ENCODE measurements around the gene PRKAR2A. TPM values are rescaled to one million over a fixed set of nuclear protein-coding genes. Genes with fewer than 3 reads are reported as not detected.

The PRKAR2A gene
- 46.3 TPM for total RNA-seq

DNA sequence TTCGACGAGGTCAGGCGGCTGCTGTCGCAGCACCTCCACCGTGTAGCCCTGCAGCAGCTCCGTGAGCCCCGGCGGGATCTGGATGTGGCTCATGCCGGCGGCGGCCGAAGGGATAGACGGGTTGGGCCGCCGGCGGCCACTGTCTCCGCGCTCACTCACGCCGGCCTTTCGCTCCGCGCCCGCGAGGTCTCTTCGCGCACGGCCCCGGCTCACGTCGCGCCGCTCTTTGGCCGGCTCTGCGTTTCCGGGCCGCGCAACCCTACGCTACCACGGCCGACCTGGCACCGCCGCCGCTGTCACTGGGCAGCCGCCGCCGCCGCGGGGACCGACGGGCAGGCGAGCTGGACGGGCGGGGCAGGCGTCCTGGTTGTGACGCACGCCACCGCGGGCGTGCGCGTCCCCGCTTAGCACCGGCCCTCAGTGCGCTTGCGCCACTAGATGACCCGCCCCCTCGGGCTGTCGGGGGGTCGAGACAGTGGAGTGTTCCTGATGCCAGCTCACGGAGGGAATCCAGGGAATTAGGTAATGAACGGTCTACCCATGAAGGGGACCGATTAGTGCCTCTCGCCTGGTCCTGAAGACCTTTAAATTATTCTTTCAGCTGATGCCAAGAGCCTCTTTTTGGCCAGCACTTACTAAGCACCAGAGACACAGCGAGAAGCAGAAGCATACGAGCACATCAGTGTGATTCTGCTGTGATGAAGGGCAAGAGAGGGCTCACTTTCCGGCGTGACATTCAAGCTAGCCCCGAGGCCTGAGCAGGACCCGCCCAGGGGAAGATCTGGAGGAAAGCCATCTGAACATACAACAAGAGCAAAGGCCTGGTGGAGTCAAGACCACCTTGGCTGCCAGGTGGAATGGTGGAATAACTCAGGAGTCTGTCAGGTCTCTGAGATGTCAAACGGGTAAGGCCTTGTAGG lies at the start of gene PRKAR2A:
PRKAR2A (minus strand) TSS at position 371 of the 920 bp plus-strand sequence; CDS start at position 93, 278 bp downstream.
- ATAC-seq: peak; percentile 95

DNA sequence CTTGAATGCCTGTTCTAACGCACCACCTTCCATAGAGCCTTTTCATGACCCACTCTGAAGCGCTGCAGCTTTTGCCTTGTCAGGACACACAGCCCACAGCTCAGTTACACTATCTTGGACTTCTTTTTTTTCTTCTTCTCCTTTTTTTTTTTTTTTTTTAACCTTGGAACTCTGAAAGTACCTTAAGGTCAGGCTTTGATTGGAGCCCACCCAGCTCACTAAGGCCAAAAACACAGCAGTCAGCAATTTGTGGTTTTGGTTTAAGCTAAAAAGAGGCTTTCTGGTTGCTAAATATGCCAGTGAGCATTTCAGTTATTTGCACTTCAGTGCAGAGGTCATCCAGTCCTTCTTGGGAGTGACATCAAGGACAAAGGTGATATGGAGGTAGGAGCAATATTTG lies 49.3 kb upstream of the PRKAR2A start:
- ATAC-seq: no peak

DNA sequence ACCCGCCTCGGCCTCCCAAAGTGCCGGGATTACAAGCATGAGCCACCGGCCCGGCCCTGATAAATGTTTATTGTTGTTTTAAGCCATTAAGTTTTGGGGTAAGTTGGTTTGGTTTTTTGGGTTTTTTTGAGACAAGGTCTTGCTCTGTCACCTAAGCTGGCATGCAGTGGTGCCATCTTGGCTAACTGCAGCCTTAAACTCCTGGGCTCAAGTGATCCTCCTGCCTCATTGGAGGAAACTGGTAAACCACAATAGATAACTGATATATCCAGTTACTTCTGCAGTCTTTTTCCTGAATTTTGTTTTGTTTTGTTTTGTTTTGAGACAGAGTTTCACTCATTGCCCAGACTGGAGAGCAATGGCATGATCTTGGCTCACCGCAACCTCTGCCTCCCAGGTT lies 46.8 kb upstream of the PRKAR2A start:
- ATAC-seq: no peak

DNA sequence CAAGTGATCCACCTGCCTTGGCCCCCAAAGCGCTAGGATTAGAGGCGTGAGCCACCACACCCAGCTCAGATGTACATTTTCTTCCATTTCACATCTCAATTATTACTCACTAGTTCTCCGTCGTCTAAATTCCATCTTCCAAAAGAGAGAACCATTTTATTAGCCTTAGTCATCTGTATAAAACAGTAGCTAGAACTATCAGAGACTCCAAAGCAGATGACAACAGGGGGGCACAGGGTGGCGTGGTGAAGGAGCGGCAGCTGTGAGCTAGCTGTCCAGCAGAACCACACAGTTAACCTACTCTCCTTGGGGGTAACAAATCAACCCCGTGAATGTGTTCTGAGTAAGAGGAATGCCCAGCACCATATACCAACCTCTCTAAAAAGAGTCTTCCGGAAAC lies 43.9 kb upstream of the PRKAR2A start:
- ATAC-seq: no peak

DNA sequence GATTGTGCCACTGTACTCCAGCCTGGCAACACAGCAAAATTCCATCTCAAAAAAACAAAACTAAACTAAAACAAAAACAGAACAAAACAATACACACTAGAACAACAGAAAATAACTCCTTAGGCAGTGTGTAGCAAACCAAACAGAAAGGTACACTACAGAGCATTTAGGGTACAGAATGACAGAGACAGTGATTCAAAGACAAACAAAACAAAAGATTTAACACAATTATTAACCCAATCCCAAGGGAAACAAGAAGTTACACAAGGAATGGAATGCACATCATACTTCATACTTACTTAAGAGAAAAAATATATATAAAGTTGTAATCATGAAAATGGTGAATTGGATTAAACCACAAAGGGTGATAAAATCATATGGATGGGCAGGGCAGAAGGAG lies 38.1 kb upstream of the PRKAR2A start:
- ATAC-seq: no peak

DNA sequence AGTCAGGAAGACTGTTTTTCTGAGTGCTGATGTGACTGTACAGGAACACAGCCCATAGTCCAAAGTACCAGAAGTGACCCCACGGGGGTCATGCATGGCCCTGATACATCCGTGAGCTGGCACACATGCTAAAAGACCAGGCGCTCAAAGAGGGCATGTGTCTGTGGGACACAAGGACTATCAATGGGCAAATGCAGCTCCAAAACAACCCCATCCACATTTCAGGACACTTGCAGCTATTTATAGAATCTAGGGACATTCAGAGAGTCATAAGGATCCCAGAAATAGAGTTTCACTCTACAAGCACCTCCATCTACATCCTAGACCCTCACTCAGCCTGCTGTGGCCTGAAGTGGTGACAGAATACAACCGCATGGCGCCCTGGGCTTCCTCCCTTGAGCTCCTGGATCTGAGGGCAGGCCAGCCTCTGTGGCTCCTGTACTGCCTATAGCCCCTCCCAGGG lies 34.0 kb upstream of the PRKAR2A start:
- ATAC-seq: no peak

DNA sequence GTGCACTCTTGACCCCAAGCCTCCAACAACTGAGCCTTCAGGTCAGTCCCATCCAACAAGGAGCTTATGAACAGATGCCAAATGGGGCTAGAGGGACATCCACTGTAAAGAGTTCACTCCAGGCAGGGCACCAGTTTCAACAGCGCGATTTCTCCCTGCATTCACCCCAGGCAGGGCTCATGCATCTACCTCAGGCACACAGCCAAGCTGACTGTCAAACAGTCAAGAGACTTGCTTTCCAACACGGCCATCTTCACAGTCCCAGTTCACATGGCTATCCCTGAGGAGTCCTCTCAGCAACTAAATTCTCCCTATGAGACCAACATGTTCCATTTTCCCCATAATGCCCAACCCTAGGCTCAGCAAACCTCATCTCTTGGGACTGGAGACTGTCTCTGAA lies 33.3 kb upstream of the PRKAR2A start:
- ATAC-seq: no peak

DNA sequence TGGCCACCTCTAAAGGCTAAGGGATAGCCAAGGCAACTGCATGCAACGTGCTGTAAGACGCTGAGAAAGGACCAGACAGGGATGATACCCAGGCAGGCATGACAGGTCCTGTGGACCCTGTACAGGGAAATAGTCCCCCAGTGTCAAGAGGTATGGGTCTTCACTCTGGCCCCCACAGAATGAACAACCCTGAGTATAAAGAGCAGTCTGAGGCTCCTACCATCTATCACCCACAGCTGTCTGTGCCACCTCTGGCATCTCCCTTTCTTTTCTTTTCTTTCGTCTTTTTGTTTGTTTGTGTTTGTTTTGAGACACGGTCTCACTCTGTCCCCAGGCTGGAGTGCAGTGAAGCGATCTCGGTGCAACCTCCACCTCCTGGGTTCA lies 32.3 kb upstream of the PRKAR2A start:
- ATAC-seq: no peak

DNA sequence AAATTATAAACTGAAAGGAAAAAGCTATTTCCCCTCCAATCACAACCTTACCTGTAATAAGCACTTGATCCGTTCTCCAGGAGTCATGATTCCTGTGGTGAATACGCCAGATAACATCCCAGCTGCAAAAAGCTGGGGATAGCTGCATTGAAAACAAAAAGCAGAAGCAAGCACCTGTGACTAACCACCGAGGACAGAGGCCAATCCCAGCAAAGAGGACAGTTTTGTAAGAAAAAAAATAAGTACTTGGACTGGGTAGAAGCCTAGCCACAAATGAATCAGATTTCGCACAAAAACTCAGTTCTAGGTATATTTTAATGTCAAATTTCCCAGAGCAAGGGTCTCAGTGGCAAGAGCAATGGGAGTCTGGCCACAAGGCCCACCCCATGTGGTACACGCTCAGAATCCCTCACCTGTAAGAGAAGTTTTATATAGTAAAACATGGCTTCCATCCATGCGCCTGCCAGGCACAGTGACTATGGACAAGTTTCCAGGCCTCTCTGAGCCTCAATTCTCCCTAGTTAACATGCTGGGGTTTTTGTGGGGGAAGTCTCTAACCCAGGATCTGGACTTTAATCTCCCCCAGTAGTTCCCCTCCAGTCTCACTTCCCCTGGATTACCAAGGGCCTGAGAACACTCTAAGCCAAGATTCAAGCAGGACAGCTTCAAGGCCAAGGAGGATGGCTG lies 31.8 kb upstream of the PRKAR2A start:
- no peak for ATAC-seq

DNA sequence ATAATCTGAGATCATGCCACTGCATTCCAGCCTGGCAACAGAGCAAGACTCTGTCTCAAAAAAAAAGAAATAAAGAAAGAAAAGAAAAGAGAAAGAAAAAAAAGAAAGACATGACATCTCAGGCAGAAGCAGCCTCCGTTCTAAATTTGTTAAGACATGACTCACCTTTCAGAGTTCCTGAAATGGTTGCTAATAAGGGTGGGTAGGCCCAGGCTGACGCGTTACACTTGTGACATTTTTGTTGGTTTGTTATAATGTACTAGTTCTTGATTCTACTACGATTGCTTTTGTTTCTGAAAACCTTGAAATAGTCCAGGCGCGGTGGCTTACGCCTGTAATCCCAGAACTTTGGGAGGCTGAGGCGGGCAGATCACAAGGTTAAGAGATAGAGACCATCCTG lies 30.0 kb upstream of the PRKAR2A start:
- ATAC-seq: no peak

DNA sequence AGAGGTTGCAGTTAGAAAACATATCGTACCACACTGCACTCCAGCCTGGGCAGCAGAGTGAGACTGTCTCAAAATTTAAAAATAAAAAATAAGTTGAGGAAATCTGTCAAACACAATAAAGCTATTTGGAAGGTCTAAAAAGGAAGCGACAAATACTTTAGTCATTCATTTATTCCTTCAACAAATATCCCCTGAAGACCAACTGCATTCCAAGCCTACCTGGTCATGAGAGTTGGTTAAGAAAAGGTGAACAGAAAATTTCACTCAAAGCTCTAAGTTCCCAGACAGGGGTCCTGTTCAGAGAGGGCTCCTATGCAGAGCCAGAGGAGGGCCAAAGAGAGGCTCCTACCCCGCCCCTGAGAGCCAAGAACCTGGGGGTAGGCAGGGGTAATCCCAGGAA lies 15.4 kb upstream of the PRKAR2A start:
- ATAC-seq: no peak

DNA sequence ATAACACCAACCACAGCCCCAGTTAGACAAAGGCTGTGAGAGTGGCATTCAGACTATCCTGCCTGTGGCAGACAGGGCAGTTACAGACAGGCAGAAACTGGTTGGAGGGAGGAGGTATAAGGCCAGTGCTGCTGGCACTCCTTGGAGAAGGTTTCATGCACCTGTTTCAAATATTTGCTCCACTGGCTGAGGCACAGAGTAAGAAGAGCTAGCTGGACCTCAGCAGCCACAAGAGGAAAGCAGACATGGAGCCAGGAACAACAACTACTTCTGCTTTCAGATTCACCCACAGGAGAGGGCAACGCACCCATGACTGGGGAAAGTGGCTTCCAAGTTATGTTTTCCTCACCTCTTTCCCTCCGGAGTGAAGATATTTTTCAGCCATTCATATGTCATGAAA lies 11.5 kb upstream of the PRKAR2A start:
- no peak for ATAC-seq

DNA sequence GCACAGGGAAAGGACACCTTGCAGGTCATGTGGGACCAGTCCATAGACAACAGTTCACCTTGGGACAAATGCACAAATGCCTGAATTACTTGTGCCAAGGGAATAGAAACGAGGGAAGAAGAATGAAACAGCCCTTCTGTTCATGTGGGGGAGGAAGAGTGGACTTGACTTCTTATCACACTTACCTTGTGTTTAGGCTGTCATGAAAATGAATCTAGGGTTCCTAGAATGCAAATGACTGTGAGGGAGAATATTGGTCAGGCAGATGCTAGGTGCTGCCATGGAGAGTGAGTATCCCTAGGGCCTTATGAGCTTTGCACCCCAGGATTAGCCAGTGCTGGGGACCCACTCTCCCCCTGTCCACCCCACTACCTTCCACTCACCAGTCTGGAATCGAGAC lies 11.0 kb upstream of the PRKAR2A start:
- no peak for ATAC-seq

DNA sequence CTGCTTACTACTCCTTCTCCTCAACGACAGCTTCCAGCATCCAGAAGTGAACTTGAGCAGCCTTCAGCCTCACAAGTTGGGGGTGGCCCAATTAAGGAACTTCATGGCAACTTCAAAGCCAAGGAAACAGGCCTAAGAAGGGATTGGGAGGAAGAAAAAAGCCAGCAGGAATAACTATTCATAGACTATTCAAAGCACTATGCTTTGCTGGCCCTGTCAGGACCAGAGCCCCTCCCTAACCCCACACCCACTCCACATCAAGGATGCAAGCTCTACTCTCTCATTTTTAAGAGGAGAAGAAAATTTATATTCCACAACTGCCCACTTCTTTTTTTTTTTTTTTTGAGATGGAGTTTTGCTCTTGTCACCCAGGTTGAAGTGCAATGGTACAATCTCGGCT lies 10.0 kb upstream of the PRKAR2A start:
- ATAC-seq: no peak

DNA sequence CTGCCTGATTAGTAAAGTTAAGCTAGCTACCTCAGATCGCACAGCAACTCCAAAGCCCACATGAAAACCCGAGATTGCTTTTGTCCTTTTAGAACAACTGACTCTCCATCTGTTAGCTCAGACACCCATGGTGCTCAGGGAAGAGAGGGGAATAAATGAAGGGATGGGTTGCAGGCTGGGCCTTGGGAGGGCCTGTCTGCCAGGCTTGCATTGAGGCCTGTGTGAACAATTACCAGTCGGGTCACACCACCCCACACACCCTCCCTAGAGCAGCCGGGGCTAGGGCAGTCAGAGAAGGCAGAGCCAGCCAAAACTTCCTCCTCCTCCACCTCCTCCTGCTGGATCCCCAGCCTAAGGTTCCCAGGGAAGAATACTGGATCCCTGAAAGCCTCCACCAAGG lies 8.8 kb upstream of the PRKAR2A start:
- no peak for ATAC-seq

DNA sequence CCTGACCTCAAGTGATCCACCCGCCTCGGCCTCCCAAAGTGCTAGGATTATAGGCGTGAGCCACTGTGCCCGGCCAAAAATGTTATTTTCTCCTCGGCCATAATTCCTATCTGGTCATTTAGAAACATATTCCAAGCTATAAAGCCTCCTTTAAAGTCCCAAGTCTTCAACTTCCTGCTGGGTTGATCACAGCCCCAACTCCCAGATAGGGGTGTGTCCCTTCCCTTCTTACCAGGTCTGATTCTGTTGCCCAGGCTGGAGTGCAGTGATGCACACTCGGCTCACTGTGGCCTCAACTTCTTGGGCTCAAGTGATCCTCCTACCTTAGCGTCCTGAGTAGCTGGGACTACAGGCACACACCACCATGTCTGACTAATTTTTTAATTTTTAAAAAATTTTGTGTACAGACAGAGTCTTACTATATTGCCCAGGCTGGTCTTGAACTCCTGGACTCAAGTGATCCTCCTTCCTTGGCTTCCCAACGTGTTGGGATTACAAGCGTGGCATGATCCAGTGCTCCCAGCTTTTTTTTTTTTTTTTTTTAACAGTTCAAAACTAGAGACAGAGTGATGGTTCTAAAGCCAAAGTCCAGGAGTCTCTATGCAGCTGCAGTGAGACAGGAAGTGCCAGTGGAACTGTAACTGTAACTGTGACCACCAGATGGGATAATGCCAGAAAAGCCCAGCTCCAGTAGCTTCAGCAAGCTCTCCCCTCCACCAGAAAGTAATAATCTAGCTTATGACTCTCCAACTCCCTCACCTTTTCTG lies 8.2 kb upstream of the PRKAR2A start:
- ATAC-seq: no peak

DNA sequence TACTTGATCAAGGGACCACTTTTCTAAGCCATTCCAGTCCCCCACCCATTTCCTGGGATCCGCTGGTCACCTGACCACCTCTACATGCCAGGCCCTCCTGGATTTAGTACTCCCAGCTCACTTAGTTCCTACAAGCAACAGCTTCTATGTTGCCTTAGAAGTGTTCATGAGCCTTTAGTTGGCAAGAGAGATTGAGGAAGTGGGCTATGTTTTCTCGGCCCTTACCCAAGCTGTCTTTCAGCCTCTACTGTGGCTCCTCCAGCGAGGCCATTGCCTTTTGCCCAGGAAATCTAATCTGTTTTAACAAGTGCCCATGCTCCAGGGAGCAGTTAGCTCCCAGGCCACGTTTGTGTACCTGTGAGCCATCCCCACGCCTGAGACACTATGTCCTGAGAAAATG lies 4.5 kb upstream of the PRKAR2A start:
- no peak for ATAC-seq

DNA sequence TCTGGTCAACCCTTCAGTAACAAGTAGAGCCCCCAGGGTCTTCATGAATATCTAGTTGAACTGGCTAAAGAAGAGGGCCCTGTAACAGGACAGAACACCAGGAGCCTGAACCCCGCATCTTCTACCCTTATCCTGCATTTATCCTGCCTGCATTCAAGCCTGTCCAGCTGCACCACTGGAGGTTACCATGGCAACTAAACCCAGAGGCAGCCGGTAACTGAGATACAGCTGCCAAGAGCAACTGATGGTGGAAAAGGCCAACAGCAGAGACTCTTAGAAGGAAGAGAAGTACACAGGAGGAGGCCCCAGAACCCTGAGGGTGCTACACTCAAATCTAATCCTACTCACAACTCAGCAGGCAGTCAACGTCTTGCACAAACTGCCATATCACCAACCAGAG lies 3.7 kb upstream of the PRKAR2A start:
- ATAC-seq: no peak

DNA sequence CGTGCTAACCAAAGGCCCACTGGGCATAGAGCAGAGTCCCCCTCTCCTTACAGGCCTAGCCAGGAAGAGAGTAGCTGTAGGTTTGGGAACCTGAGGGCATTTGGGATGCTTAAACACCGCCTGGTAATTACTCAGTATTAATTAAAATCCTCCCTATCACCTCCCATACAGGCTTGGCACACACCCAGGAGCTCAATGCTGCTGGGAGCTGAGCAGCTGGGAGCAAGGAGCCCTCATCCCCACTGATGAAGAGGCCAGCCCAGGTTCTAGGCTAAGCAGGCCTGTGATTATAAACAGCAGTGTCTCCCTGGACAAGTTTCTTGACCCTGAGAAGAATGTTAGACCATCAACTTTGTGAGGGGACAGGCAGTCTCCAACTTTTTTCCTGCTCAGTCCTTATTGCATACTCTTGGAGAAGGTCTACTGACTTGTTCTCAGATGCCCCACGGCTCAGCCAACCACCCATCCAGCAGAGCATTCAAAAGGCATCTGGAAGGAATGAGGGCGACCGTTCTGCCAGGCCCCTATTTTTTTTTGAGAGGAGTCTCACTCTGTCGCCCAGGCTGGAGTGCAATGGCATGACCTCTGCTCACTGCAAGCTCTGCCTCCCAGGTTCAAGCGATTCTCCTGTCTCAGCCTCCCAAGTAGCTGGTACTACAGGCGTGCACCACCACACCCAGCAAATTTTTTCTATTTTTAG lies 1.3 kb upstream of the PRKAR2A start:
- no peak for ATAC-seq

DNA sequence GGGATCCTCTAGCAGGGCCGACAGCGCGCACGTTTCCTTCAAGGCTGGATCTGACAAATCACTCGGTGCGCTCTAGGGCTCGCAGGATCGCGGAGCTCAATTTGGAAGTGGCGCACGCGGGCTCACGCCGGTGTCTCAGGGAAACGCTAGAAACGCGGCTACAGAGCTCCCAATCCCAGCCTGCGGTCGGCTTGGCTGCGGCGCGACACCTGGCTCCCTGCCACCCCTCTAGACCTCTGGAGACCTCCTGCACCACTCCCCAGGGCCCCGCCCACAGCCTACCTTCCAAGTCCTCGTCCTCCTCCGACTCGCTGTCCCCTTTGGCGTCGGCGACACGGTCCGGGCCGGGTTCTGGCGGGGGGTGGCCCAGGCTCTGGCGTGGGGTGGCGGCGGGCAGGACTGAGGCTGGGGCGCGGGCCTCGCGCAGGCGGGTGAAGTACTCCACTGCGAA lies 596 bp downstream of the PRKAR2A start:
- ATAC-seq: peak; percentile 72

DNA sequence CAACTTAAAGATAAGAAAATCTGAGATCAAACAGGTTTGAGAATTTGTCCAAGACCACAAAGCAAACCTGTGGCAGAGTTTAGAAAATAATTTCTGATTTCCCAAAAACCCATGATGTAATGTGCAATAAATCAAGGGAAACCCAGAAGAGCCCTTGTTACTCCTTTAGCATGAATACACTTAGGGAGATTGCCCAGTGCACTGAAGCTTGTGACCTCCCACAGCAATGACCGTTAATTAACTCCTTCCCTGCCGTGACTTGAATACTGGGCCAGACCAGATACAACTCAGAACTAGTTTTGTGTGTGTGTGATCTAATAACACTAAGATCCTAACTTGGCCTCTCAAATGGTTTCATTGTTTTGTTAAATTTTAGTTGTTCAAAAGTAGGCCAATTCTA lies 2.5 kb downstream of the PRKAR2A start:
- no peak for ATAC-seq

DNA sequence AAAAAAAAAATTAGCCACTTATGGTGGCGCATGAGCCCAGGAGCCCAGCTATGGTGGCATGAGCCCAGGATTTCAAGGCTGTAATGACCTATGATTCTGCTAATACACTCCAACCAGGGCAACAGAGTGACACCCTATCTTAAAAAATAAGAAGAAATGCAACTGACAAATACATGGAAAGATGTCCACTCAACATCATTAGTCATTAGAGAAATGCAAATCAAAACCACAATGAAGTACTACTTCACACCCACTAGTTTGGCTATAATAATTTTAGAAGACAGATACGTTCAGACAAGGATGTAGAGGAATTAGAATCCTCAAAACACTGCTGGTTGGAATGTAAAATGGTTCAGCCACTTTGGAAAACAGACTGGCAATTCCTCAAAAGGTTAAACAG lies 10.5 kb downstream of the PRKAR2A start:
- ATAC-seq: no peak
